ENCODE data around the gene XRCC1.

Gene XRCC1

GRCh38 chr19:43499042-43499441 lies 76.3 kb downstream of the XRCC1 start:
- no peak overlapping the region for H3K4me3 ChIP-seq (ENCODE audit: low read length)
- no peak overlapping the region for H3K27ac ChIP-seq (ENCODE audit: low read length)
- H3K4me2 ChIP-seq (ENCODE audit: low read depth, low read length), result no peak overlapping the region
- no peaks in the 10 kb centered on the region for H3K79me2 ChIP-seq (ENCODE audit: low read length)
- H3K9me3 ChIP-seq (replicated peaks; ENCODE audit: insufficient read depth, low read length), result no peaks in the 10 kb centered on the region
- no peaks in the 10 kb centered on the region for H3K27me3 ChIP-seq (replicated peaks; ENCODE audit: insufficient read depth, low read length)
- TF ChIP-seq EZH2phosphoT487 (IDR thresholded peaks at IDR 0.05; ENCODE audit: low read length), result no peak
- no peak for TF ChIP-seq CTCF (IDR thresholded peaks at IDR 0.05; ENCODE audit: low read length)
- no peak for TF ChIP-seq EZH2 (optimal IDR thresholded peaks at IDR 0.05; ENCODE audit: low read depth, low read length)
- peaks cover 4% of the 10 kb centered on the region; the same call in 1 of the 2 replicates for H3F3A ChIP-seq (ENCODE audit: insufficient read depth, low read length)
- DNase-seq, result no peak
- H3K9me2 ChIP-seq (replicated peaks; ENCODE audit: insufficient read depth, low read length), result no peaks in the 10 kb centered on the region
- H3K4me1 ChIP-seq (ENCODE audit: low read length), result peaks cover 5% of the 10 kb centered on the region
- no peak overlapping the region for H3K9ac ChIP-seq (ENCODE audit: low read length)
- no peaks in the 10 kb centered on the region for H4K20me1 ChIP-seq (ENCODE audit: insufficient read depth, low read length)
- no peak overlapping the region for H2AFZ ChIP-seq (ENCODE audit: low read length)
- H3K36me3 ChIP-seq (replicated peaks; ENCODE audit: insufficient read depth, low read length), result no peaks in the 10 kb centered on the region

- H3K4me2 ChIP-seq (ENCODE audit: low read depth, low read length), result no peak overlapping the region
- H3K9me2 ChIP-seq (replicated peaks; ENCODE audit: insufficient read depth, low read length), result no peaks in the 10 kb centered on the region
- H3K36me3 ChIP-seq (replicated peaks; ENCODE audit: insufficient read depth, low read length), result no peaks in the 10 kb centered on the region
- H3K79me2 ChIP-seq (ENCODE audit: low read length), result no peaks in the 10 kb centered on the region
- H3K9ac ChIP-seq (ENCODE audit: low read length), result no peak overlapping the region
- H3K9me3 ChIP-seq (replicated peaks; ENCODE audit: insufficient read depth, low read length), result no peaks in the 10 kb centered on the region
- H3K27ac ChIP-seq (ENCODE audit: low read length), result no peak overlapping the region
- TF ChIP-seq CTCF (IDR thresholded peaks at IDR 0.05; ENCODE audit: low read length) (no peak), EZH2 (optimal IDR thresholded peaks at IDR 0.05; ENCODE audit: low read depth, low read length) (no peak), EZH2phosphoT487 (IDR thresholded peaks at IDR 0.05; ENCODE audit: low read length) (no peak)
- H3K4me1 ChIP-seq (ENCODE audit: low read length), result peaks cover 5% of the 10 kb centered on the region
- no peak overlapping the region for H2AFZ ChIP-seq (ENCODE audit: low read length)
- H3K4me3 ChIP-seq (ENCODE audit: low read length), result no peak overlapping the region
- no peaks in the 10 kb centered on the region for H4K20me1 ChIP-seq (ENCODE audit: insufficient read depth, low read length)
- H3K27me3 ChIP-seq (replicated peaks; ENCODE audit: insufficient read depth, low read length), result no peaks in the 10 kb centered on the region
- DNase-seq, result no peak
- H3F3A ChIP-seq (ENCODE audit: insufficient read depth, low read length), result no peaks in the 10 kb centered on the region
Observed at GRCh38 chr19:43498233-43498842, 77.0 kb downstream of the XRCC1 start.

GRCh38 chr19:43496960-43497359 lies 78.4 kb downstream of the XRCC1 start:
- H3K27ac ChIP-seq (ENCODE audit: low read length), result no peak overlapping the region
- TF ChIP-seq EZH2phosphoT487 (IDR thresholded peaks at IDR 0.05; ENCODE audit: low read length) (no peak), EZH2 (optimal IDR thresholded peaks at IDR 0.05; ENCODE audit: low read depth, low read length) (no peak), CTCF (IDR thresholded peaks at IDR 0.05; ENCODE audit: low read length) (no peak)
- H3K9me3 ChIP-seq (replicated peaks; ENCODE audit: insufficient read depth, low read length), result no peaks in the 10 kb centered on the region

More at GRCh38 chr19:43496960-43497359, 78.4 kb downstream of the XRCC1 start:
- no peaks in the 10 kb centered on the region for H3F3A ChIP-seq (ENCODE audit: insufficient read depth, low read length)
- no peaks in the 10 kb centered on the region for H3K79me2 ChIP-seq (ENCODE audit: low read length)
- no peaks in the 10 kb centered on the region for H4K20me1 ChIP-seq (ENCODE audit: insufficient read depth, low read length)
- no peak overlapping the region for H2AFZ ChIP-seq (ENCODE audit: low read length)
- no peaks in the 10 kb centered on the region for H3K4me1 ChIP-seq (ENCODE audit: low read length)
- H3K9me2 ChIP-seq (replicated peaks; ENCODE audit: insufficient read depth, low read length), result no peaks in the 10 kb centered on the region
- H3K4me3 ChIP-seq (ENCODE audit: low read length), result no peak overlapping the region
- H3K27me3 ChIP-seq (replicated peaks; ENCODE audit: insufficient read depth, low read length), result no peaks in the 10 kb centered on the region
- H3K4me2 ChIP-seq (ENCODE audit: low read depth, low read length), result no peak overlapping the region
- no peaks in the 10 kb centered on the region for H3K36me3 ChIP-seq (replicated peaks; ENCODE audit: insufficient read depth, low read length)
- no peak for DNase-seq
- no peak overlapping the region for H3K9ac ChIP-seq (ENCODE audit: low read length)
